Loucy (cell line): ENCODE measurements around the gene WWTR1.

ENCODE experiments used
- H2AFZ ChIP-seq: fragments of 200-600 bp; sonication (generic); 2 replicates; pipeline ENCODE4 v1.6.0; 2016; ENCODE audit warnings: antibody characterized with exemption, mild to moderate bottlenecking, low read length, moderate library complexity
- H3F3A ChIP-seq: fragments of 200-600 bp; 2 replicates; pipeline ENCODE4 v1.6.0; 2016; ENCODE audit warnings: antibody characterized with exemption, low read depth, mild to moderate bottlenecking
- H3K27me3 ChIP-seq: fragments of 200-600 bp; sonication (generic); 2 replicates; pipeline ENCODE4 v1.6.1; 2014; ENCODE audit warnings: low read length, mild to moderate bottlenecking; ENCODE audit not compliant: insufficient read depth, poor library complexity, severe bottlenecking
- H3K36me3 ChIP-seq: fragments of 200-600 bp; sonication (generic); 2 replicates; pipeline ENCODE4 v1.6.1; 2016; ENCODE audit warnings: low read length; ENCODE audit not compliant: insufficient read depth
- H3K4me1 ChIP-seq: fragments of 200-600 bp; sonication (generic); 2 replicates; pipeline ENCODE4 v1.5.1; 2014; ENCODE audit warnings: low read length, mild to moderate bottlenecking; ENCODE audit not compliant: insufficient read depth, poor library complexity, severe bottlenecking
- H3K4me2 ChIP-seq: fragments of 200-600 bp; sonication (generic); 2 replicates; pipeline ENCODE4 v1.6.0; 2014; ENCODE audit warnings: antibody characterized with exemption, low read length, low read depth, mild to moderate bottlenecking; ENCODE audit not compliant: poor library complexity, severe bottlenecking
- H3K4me3 ChIP-seq: fragments of 200-600 bp; sonication (generic); 2 replicates; pipeline ENCODE4 v1.5.1; 2014; ENCODE audit warnings: low read length, mild to moderate bottlenecking, mixed read lengths; ENCODE audit not compliant: poor library complexity, severe bottlenecking
- H3K79me2 ChIP-seq: fragments of 200-600 bp; sonication (generic); 2 replicates; pipeline ENCODE4 v1.6.1; 2014; ENCODE audit warnings: low read length; ENCODE audit not compliant: insufficient read depth
- H3K9ac ChIP-seq: fragments of 200-600 bp; sonication (generic); 2 replicates; pipeline ENCODE4 v1.6.0; 2014; ENCODE audit warnings: mild to moderate bottlenecking, low read depth, low read length, moderate library complexity; ENCODE audit not compliant: poor library complexity, severe bottlenecking
- H3K9me2 ChIP-seq: fragments of 200-600 bp; sonication (generic); replicated peaks from 2 replicates; pipeline ENCODE4 v1.6.1; 2016; ENCODE audit warnings: low read depth, low read length, mixed read lengths
- H3K9me3 ChIP-seq: fragments of 200-600 bp; sonication (generic); 2 replicates; pipeline ENCODE4 v1.6.1; 2014; ENCODE audit warnings: mild to moderate bottlenecking, antibody characterized with exemption, low read length, low read depth; ENCODE audit not compliant: insufficient read depth
- H4K20me1 ChIP-seq: fragments of 200-600 bp; sonication (generic); 2 replicates; pipeline ENCODE4 v1.6.0; 2014; ENCODE audit warnings: antibody characterized with exemption, low read length, mild to moderate bottlenecking; ENCODE audit not compliant: insufficient read depth, poor library complexity, severe bottlenecking
- CTCF ChIP-seq: fragments of 200-600 bp; sonication (generic); conservative IDR thresholded peaks from 2 replicates; pipeline ENCODE4 v1.5.1; 2014; ENCODE audit warnings: mild to moderate bottlenecking, antibody characterized with exemption, low read length
- EZH2phosphoT487 ChIP-seq: fragments of 200-600 bp; IDR thresholded peaks from 2 replicates; pipeline ENCODE4 v1.6.1; 2018; ENCODE audit warnings: antibody characterized with exemption, mild to moderate bottlenecking, moderate library complexity, borderline replicate concordance

Gene WWTR1

GRCh38 chr3:149638228-149639092 lies 19.4 kb downstream of the WWTR1 start:
- Histone ChIP-seq H3K36me3 (no peaks in the 10 kb centered on the region), H4K20me1 (no peaks in the 10 kb centered on the region), H3K9me3 (no peaks in the 10 kb centered on the region), H3K4me3 (no peak overlapping the region), H3K4me1 (no peaks in the 10 kb centered on the region), H3K4me2 (no peak overlapping the region), H3K79me2 (no peaks in the 10 kb centered on the region), H2AFZ (no peak overlapping the region), H3K9ac (no peak overlapping the region), H3K9me2 (no peaks in the 10 kb centered on the region), H3F3A (no peaks in the 10 kb centered on the region), H3K27me3 (no peaks in the 10 kb centered on the region)
- TF ChIP-seq EZH2phosphoT487 (no peak), CTCF (no peak)

GRCh38 chr3:149635396-149635795 lies 22.4 kb downstream of the WWTR1 start:
- H3K27me3 ChIP-seq = no peaks in the 10 kb centered on the region
- no peaks in the 10 kb centered on the region for H3K9me2 ChIP-seq
- no peaks in the 10 kb centered on the region for H4K20me1 ChIP-seq
- no peaks in the 10 kb centered on the region for H3F3A ChIP-seq
- H3K4me3 ChIP-seq = no peak overlapping the region
- H3K79me2 ChIP-seq = no peaks in the 10 kb centered on the region
- TF ChIP-seq EZH2phosphoT487 = no peak
- no peak for TF ChIP-seq CTCF
- H2AFZ ChIP-seq = no peak overlapping the region
- H3K4me1 ChIP-seq = no peaks in the 10 kb centered on the region
- H3K4me2 ChIP-seq = no peak overlapping the region
- no peaks in the 10 kb centered on the region for H3K9me3 ChIP-seq
- no peak overlapping the region for H3K9ac ChIP-seq
- no peaks in the 10 kb centered on the region for H3K36me3 ChIP-seq

GRCh38 chr3:149634573-149634972 lies 23.3 kb downstream of the WWTR1 start:
- Histone ChIP-seq H4K20me1 (no peaks in the 10 kb centered on the region), H3K4me1 (no peaks in the 10 kb centered on the region), H3K9me3 (no peaks in the 10 kb centered on the region), H3K36me3 (no peaks in the 10 kb centered on the region), H3F3A (no peaks in the 10 kb centered on the region), H3K4me2 (no peak overlapping the region), H2AFZ (no peak overlapping the region), H3K27me3 (no peaks in the 10 kb centered on the region), H3K79me2 (no peaks in the 10 kb centered on the region), H3K9ac (no peak overlapping the region), H3K4me3 (no peak overlapping the region), H3K9me2 (no peaks in the 10 kb centered on the region)
- TF ChIP-seq CTCF (no peak), EZH2phosphoT487 (no peak)
